GOT3 (cell line): ENCODE data around the gene LLGL2.

Experiments
- DNase-seq: peaks from one replicate; lab custom pipeline; 2025; ENCODE audit warnings: mixed read lengths; lab: John Stamatoyannopoulos, UW

LLGL2 gene

GRCh38 chr17:75550139-75550465, 24.6 kb downstream of the LLGL2 start:
- no peak for DNase-seq

GRCh38 chr17:75551266-75551665, 25.8 kb downstream of the LLGL2 start:
- DNase-seq, result no peak

GRCh38 chr17:75552425-75553294, 27.2 kb downstream of the LLGL2 start:
- no peak for DNase-seq

GRCh38 chr17:75553295-75554110, 28.0 kb downstream of the LLGL2 start:
- no peak for DNase-seq

- no peak for DNase-seq
Observed at GRCh38 chr17:75555679-75556153, 30.2 kb downstream of the LLGL2 start.

- DNase-seq, result no peak
Observed at GRCh38 chr17:75557075-75557851, 31.8 kb downstream of the LLGL2 start.

- no peak for DNase-seq
Observed at GRCh38 chr17:75557852-75558665, 32.6 kb downstream of the LLGL2 start.

GRCh38 chr17:75558666-75559530, 33.4 kb downstream of the LLGL2 start:
- DNase-seq, result no peak

- no peak for DNase-seq
Observed at GRCh38 chr17:75559958-75560533, 34.5 kb downstream of the LLGL2 start.

- DNase-seq, result no peak
Observed at GRCh38 chr17:75561927-75562603, 36.6 kb downstream of the LLGL2 start.

GRCh38 chr17:75563063-75563758, 37.7 kb downstream of the LLGL2 start:
- DNase-seq, result no peak

GRCh38 chr17:75564195-75564594, 38.7 kb downstream of the LLGL2 start:
- no peak for DNase-seq

- DNase-seq, result no peak
Observed at GRCh38 chr17:75565066-75565465, 39.6 kb downstream of the LLGL2 start.

GRCh38 chr17:75565618-75566017, 40.1 kb downstream of the LLGL2 start:
- no peak for DNase-seq

GRCh38 chr17:75566416-75566815, 40.9 kb downstream of the LLGL2 start:
- DNase-seq, result no peak

GRCh38 chr17:75566834-75567233, 41.3 kb downstream of the LLGL2 start:
- no peak for DNase-seq

- DNase-seq, result no peak
Observed at GRCh38 chr17:75568412-75569255, 43.1 kb downstream of the LLGL2 start.
